GM12874 (cell line): ENCODE data around the gene CELA3B.

Experiments used
- CTCF ChIP-seq: IDR thresholded peaks from 2 replicates; pipeline ENCODE4 v1.5.1; 2011; ENCODE audit warnings: low read depth, mild to moderate bottlenecking, control low read depth, low read length, moderate library complexity; ENCODE audit not compliant: insufficient read depth

The CELA3B gene

GRCh38 chr1:21938732-21939538, 37.9 kb upstream of the CELA3B start:
- TF ChIP-seq CTCF: no peak

DNA sequence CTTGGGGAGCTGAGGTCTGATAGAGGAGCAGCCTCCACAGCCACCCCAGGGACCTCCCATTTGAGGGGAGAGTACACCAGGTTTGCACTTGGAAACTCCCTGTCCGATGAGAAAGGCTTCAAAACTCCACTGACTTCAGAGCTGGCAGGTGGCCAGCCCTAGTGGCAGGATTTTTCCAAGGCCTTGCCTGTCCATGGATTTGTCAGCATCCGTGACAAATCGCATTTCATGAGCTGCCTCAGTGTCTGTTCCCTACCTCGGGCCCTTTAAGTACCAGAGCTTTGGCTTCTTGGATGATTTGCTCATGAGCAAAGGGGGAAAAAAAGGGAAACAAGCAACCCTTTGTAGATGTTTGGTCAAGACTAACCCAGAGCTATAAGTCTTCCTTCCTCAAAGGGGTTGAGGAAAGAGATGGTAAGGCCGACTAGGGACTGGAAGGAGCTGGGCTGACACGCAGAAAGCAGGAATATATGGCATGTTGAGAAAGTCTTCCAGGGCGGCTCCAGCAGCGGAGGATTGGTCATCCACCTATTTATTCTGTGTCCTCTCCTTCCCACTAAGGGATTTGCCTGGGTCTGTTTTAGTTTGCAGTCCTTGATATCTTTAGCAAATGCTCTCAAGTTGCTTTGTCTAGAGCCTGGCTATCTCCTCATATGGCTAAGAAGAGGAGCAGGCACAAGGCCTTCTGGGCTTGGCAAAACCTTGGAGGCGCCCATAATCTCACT, 37.0 kb upstream of the CELA3B start:
- TF ChIP-seq CTCF: no peak

GRCh38 chr1:21940492-21940891, 36.3 kb upstream of the CELA3B start:
- no peak for TF ChIP-seq CTCF

DNA sequence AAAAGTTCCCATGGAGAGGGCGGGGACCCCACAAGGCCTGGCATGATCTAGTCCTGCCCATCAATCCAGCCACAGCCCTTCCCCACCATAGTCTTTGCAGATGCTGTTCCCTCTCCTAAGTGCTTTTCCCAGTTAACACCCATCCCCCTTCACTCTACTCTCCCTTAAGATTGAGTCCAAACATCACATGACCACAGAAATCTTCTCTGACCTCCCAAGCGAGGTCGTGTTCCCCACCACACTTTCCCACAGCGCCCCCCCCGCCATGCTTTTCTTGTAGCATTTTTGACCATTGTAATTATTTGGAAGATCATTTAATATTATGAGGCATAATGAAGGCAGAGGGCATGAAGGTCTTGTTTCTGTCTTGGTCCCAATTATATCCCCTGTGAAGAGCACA, 35.5 kb upstream of the CELA3B start:
- no peak for TF ChIP-seq CTCF

- TF ChIP-seq CTCF: no peak
Observed at GRCh38 chr1:21942464-21942863, 34.4 kb upstream of the CELA3B start.

GRCh38 chr1:21944733-21945073, 32.1 kb upstream of the CELA3B start:
- TF ChIP-seq CTCF: no peak

DNA sequence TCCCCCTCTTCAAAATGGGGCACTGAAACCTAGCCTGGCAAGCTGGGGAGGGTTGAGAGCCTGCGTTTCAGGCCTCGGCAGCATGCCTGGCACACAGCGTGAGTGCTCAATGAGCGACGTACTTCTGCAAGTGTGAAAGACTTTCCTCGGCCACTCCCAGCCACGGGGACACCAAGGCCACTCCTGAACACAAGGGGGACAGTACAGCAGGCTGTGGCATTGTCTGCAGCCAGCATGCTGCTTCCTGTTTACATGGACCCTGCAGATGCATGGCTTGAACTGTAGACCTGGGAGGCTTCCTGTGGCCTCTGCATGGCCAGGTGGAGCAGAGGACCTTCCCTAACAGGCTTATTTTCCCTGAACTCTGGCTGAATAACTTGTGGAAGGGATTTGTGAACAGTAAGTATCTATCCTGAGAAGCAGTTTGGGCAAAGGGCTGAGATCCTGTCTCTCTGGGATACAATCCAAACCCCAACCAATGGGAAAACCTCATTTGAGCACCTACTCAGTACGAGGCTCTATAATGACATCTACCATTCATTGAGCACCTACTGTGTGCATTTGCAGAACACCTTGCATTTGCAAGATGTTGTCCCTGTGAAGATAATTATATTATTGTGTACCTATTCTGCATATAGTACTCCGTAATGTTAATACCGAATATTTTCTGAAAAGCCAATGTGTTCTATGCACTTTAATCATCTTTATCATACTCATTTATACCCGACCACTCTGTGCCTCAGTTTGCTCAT, 29.8 kb upstream of the CELA3B start:
- TF ChIP-seq CTCF: no peak
